Measurements from ENCODE around the gene VSTM2B. TPM values are rescaled to one million over a fixed set of nuclear protein-coding genes. Genes with fewer than 3 reads are reported as not detected.

Gene VSTM2B
- total and polyA plus RNA-seq, 11 donors: not detected

DNA sequence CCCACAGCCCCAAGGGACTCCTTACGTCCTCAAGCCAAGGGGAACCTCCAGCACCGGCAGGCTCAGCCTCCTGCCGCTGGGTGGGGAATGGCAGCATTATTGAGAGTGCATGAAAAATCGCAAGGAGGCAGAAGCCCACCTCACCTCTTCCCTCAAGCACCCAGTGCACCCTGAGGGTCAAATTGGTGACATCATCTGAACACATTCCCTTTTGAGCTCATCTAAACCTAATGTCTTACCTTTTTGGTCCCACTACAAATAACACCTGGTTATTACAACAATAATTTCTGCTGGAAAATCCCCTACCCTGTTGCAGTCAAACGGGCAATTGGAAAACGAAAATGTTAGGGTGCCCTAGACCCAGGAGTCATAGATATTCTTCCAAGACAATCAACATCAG lies 68.1 kb downstream of the VSTM2B start:
- no peak for TF ChIP-seq POLR2A (IDR thresholded peaks at IDR 0.05)
- TF ChIP-seq, protein P1, sequence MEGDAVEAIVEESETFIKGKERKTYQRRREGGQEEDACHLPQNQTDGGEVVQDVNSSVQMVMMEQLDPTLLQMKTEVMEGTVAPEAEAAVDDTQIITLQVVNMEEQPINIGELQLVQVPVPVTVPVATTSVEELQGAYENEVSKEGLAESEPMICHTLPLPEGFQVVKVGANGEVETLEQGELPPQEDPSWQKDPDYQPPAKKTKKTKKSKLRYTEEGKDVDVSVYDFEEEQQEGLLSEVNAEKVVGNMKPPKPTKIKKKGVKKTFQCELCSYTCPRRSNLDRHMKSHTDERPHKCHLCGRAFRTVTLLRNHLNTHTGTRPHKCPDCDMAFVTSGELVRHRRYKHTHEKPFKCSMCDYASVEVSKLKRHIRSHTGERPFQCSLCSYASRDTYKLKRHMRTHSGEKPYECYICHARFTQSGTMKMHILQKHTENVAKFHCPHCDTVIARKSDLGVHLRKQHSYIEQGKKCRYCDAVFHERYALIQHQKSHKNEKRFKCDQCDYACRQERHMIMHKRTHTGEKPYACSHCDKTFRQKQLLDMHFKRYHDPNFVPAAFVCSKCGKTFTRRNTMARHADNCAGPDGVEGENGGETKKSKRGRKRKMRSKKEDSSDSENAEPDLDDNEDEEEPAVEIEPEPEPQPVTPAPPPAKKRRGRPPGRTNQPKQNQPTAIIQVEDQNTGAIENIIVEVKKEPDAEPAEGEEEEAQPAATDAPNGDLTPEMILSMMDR (IDR thresholded peaks at IDR 0.05): no peak
- peaks cover 0 to 66% (median 22%) of the 10 kb centered on the region in 9 donors for H3K27me3 ChIP-seq
- WGBS, 4 donors: 69 to 75% (median 71%) methylated on average over 6 of the region's 6 CpGs

DNA sequence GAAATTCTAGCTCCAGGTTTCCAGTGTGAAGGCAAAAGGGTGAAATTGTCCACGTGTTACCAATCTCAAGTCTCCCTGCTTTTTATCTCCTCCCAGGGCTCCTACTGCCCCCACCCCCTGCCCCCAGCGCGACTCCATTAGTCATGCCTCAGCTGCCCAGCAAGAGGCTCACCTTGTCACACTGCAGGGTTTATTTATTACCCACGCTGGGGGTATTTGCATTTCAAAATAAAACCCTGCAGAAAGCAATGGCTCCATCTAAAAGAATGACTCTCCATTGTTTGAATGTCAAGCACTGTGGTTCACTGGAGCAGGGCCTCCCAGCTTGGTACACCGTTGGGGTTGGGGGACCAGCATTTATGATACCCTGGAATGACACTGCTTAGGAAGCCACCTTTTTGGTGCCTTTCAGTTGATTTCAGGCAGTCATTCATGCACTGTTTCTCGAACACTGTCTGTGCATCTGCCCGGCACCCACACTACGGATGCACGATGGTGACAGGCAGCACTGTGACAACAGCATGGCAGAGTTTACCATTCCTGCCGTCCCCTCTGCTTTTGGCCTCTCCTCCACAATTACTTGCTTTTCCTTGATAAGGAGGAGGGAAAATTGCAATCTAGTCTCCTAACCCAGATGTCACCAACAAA lies 70.4 kb downstream of the VSTM2B start:
- H3K27me3 ChIP-seq: peaks cover 0 to 60% (median 13%) of the 10 kb centered on the region in 9 donors
- H3K4me3 ChIP-seq: no peak overlapping the region
- TF ChIP-seq POLR2A (IDR thresholded peaks at IDR 0.05): no peak
- TF ChIP-seq, protein P1 (IDR thresholded peaks at IDR 0.05): no peak
- H3K9me3 ChIP-seq: no peaks in the 10 kb centered on the region
- no peaks in the 10 kb centered on the region for H3K4me1 ChIP-seq
- intact Hi-C loops (cut with DNase I): no loop called here
- no peak for DNase-seq
- no peak for ATAC-seq
- H3K27ac ChIP-seq: no peak overlapping the region
- H3K36me3 ChIP-seq: no peaks in the 10 kb centered on the region
- WGBS, 4 donors: 30 to 37% (median 36%) methylated on average over 10 of the region's 10 CpGs

More for the DNA sequence above, 68.1 kb downstream of the VSTM2B start:
- H3K4me3 ChIP-seq: no peak overlapping the region
- no peak overlapping the region for H3K27ac ChIP-seq
- intact Hi-C loops (cut with DNase I): no loop called here
- H3K9me3 ChIP-seq: no peaks in the 10 kb centered on the region
- no peaks in the 10 kb centered on the region for H3K36me3 ChIP-seq
- ATAC-seq (no peak), DNase-seq (no peak)
- H3K4me1 ChIP-seq: no peaks in the 10 kb centered on the region

DNA sequence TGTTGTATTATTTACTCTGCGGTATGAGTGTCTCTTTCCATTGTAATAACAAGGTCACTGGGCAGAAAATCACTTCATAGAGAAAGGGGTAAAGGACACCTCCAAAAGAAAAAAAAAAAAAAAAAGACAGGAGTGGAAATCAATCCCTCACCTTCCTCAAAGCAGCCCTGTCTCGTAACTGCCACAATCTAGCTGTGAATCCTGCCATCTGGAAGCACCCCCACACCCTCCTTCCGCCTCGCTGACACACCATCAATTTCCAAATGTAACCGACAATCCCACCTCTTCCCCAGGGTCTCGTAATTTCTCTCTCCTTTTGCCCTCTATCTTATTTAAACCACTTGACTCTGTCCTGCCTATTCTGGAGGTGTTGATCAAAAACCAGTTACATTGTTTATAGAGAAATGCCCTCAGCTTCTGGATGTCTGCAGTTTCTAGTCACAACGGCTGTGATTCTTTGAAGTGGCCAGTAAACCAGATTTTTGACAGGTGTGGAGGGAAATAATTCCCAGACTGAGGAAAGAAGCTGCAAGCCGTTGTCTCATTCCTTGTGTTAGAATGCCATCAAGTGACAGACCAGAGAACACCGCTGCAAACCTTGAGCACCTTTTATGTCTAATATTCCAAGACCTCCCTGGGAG lies 71.2 kb downstream of the VSTM2B start:
- no peak overlapping the region for H3K27ac ChIP-seq
- no peak for DNase-seq
- no peaks in the 10 kb centered on the region for H3K36me3 ChIP-seq
- ATAC-seq: no peak
- no peaks in the 10 kb centered on the region for H3K9me3 ChIP-seq
- WGBS, 4 donors: 32 to 44% (median 40%) methylated on average over 9 of the region's 9 CpGs
- no peaks in the 10 kb centered on the region for H3K4me1 ChIP-seq
- TF ChIP-seq POLR2A (IDR thresholded peaks at IDR 0.05): no peak
- TF ChIP-seq, protein P1 (IDR thresholded peaks at IDR 0.05): peak in 2 of 12 donors; percentile 9 to 13
- intact Hi-C loops (cut with DNase I): no loop called here
- no peak overlapping the region for H3K4me3 ChIP-seq
- H3K27me3 ChIP-seq: peaks cover 0 to 52% (median 13%) of the 10 kb centered on the region in 9 donors

DNA sequence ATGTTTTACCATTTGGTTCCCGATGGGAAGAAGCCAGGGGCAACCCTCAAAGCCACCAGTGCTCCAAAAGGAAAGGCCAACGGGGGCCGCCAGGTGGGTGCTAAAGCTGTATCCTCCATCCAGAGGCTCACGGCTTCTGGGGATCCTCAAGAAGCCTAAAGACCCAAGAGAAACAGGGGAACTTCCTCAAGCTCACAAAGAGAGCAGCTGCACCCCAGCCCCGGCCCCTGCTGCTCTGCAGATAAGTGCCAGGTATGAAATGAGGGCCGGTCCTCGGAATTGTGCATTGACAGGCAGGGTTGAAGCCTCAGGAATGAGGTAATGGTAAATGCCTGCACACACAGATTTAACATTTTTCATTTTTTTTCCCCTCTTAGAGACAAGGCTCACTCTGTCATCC lies 72.2 kb downstream of the VSTM2B start:
- H3K4me3 ChIP-seq: no peak overlapping the region
- no peaks in the 10 kb centered on the region for H3K9me3 ChIP-seq
- H3K27me3 ChIP-seq: peaks cover 0 to 42% (median 13%) of the 10 kb centered on the region in 9 donors
- 58 to 65% (median 62%) methylated on average over 6 to 7 of the region's 7 CpGs for WGBS, 4 donors
- DNase-seq (no peak), ATAC-seq (no peak)
- H3K27ac ChIP-seq: no peak overlapping the region
- no peak for TF ChIP-seq POLR2A (IDR thresholded peaks at IDR 0.05)
- TF ChIP-seq, protein P1 (IDR thresholded peaks at IDR 0.05): no peak
- intact Hi-C loops (cut with DNase I): no loop called here
- H3K36me3 ChIP-seq: no peaks in the 10 kb centered on the region
- H3K4me1 ChIP-seq: no peaks in the 10 kb centered on the region

All from heart left ventricle (tissue), 16 donors.